Measurements from ENCODE around the gene VN1R4.
"Not testable (repeated sequence)": the region's sequence is repeated elsewhere in the genome, so short reads cannot be mapped to it uniquely, and the experiment has no call there.

The VN1R4 gene

GRCh38 chr19:53267623-53268022, at the start of gene VN1R4:
Gene VN1R4 (minus strand): TSS chr19:53267723. CDS start chr19:53267665, 58 bp downstream.
- DNase-seq (ENCODE audit: low spot score), result not testable (repeated sequence)

- DNase-seq (ENCODE audit: low spot score), result no peak
These were observed 44.4 kb upstream of the VN1R4 start for GRCh38 chr19:53311897-53312296.

GRCh38 chr19:53311044-53311443, 43.5 kb upstream of the VN1R4 start:
- DNase-seq (ENCODE audit: low spot score), result no peak

- peak; percentile 3 for DNase-seq (ENCODE audit: low spot score)
These were observed 40.9 kb upstream of the VN1R4 start for GRCh38 chr19:53308339-53308811.

GRCh38 chr19:53301341-53301740, 33.8 kb upstream of the VN1R4 start:
- not testable (repeated sequence) for DNase-seq (ENCODE audit: low spot score)

GRCh38 chr19:53294786-53295441, 27.4 kb upstream of the VN1R4 start:
- DNase-seq (ENCODE audit: low spot score), result no peak

GRCh38 chr19:53290758-53291549, 23.4 kb upstream of the VN1R4 start:
- DNase-seq (ENCODE audit: low spot score), result no peak

GRCh38 chr19:53285087-53285486, 17.6 kb upstream of the VN1R4 start:
- DNase-seq (ENCODE audit: low spot score), result no peak

- DNase-seq (ENCODE audit: low spot score), result not testable (repeated sequence)
These were observed 14.4 kb upstream of the VN1R4 start for GRCh38 chr19:53281947-53282346.

- DNase-seq (ENCODE audit: low spot score), result no peak
These were observed 8.0 kb upstream of the VN1R4 start for GRCh38 chr19:53275480-53275879.

GRCh38 chr19:53272044-53272443, 4.5 kb upstream of the VN1R4 start:
- no peak for DNase-seq (ENCODE audit: low spot score)

GRCh38 chr19:53269861-53270260, 2.3 kb upstream of the VN1R4 start:
- not testable (repeated sequence) for DNase-seq (ENCODE audit: low spot score)

GRCh38 chr19:53257715-53258342, 9.7 kb downstream of the VN1R4 start, which contains the start of gene VN1R2:
Gene VN1R2 (plus strand): TSS chr19:53258292. CDS start chr19:53258376, 84 bp downstream.
- not testable (repeated sequence) for DNase-seq (ENCODE audit: low spot score)

- DNase-seq (ENCODE audit: low spot score), result peak; percentile 95
These were observed 12.8 kb downstream of the VN1R4 start, which contains the start of gene ZNF677 for GRCh38 chr19:53254411-53255341. Gene ZNF677 (minus strand): TSS chr19:53254873. CDS start chr19:53251550, 3,323 bp downstream.

- no peak for DNase-seq (ENCODE audit: low spot score)
These were observed 21.0 kb downstream of the VN1R4 start for GRCh38 chr19:53246498-53246897.

GRCh38 chr19:53237114-53237777, 30.3 kb downstream of the VN1R4 start:
- no peak for DNase-seq (ENCODE audit: low spot score)

- no peak for DNase-seq (ENCODE audit: low spot score)
These were observed 42.9 kb downstream of the VN1R4 start for GRCh38 chr19:53224606-53225005.

- DNase-seq (ENCODE audit: low spot score), result not testable (repeated sequence)
These were observed 44.8 kb downstream of the VN1R4 start for GRCh38 chr19:53222716-53223115.
